Measurements from ENCODE around the gene MFRP. TPM values are rescaled to one million over a fixed set of nuclear protein-coding genes. Genes with fewer than 3 reads are reported as not detected.

MFRP gene
- total RNA-seq, 1 experiment from 2014 or later = not detected

- no TSS peak for BruUV-seq (replicated peaks)
- ChIA-PET POLR2A (ENCODE audit: unreplicated experiment) (no interaction called here), CTCF (no interaction called here)
Measured at GRCh38 chr11:119342023-119342300, 4.5 kb downstream of the MFRP start.

GRCh38 chr11:119341222-119342022, 5.1 kb downstream of the MFRP start:
- no peak overlapping the region for H2AFZ ChIP-seq (ENCODE audit: low read length)
- H3K4me1 ChIP-seq (ENCODE audit: insufficient read depth, low read length) = peaks cover 21% of the 10 kb centered on the region
- intact Hi-C loops (cut with micrococcal nuclease) = no loop called here
- ChIA-PET CTCF (no interaction called here), POLR2A (ENCODE audit: unreplicated experiment) (interaction anchor here (0.6 kb wide), 2 partner anchors 29 to 240 kb away, joined by 3 to 4 read pairs; partner anchors contain the start of gene DPAGT1)
- no peak for DNase-seq
- H3K9me2 ChIP-seq (replicated peaks; ENCODE audit: low read length) = no peaks in the 10 kb centered on the region
- H3K27ac ChIP-seq (ENCODE audit: low read length) = no peak overlapping the region
- BruUV-seq (replicated peaks) = no TSS peak
- H3K27me3 ChIP-seq (ENCODE audit: low read length) = no peaks in the 10 kb centered on the region
- H4K20me1 ChIP-seq (ENCODE audit: low read length) = 0 out of 2 replicates have a peak, but pooled peaks cover 5% of the 10 kb centered on the region
- H3K9me3 ChIP-seq (ENCODE audit: low read length) = no peaks in the 10 kb centered on the region
- no peak for ATAC-seq
- no peak for TF ChIP-seq EZH2 (IDR thresholded peaks at IDR 0.05; ENCODE audit: low read length, unreplicated experiment)
- TF ChIP-seq EZH2phosphoT487 (IDR thresholded peaks at IDR 0.05; ENCODE audit: borderline replicate concordance, low read length) = no peak
- TF ChIP-seq, protein P1, sequence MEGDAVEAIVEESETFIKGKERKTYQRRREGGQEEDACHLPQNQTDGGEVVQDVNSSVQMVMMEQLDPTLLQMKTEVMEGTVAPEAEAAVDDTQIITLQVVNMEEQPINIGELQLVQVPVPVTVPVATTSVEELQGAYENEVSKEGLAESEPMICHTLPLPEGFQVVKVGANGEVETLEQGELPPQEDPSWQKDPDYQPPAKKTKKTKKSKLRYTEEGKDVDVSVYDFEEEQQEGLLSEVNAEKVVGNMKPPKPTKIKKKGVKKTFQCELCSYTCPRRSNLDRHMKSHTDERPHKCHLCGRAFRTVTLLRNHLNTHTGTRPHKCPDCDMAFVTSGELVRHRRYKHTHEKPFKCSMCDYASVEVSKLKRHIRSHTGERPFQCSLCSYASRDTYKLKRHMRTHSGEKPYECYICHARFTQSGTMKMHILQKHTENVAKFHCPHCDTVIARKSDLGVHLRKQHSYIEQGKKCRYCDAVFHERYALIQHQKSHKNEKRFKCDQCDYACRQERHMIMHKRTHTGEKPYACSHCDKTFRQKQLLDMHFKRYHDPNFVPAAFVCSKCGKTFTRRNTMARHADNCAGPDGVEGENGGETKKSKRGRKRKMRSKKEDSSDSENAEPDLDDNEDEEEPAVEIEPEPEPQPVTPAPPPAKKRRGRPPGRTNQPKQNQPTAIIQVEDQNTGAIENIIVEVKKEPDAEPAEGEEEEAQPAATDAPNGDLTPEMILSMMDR (conservative IDR thresholded peaks at IDR 0.05; ENCODE audit: low read depth, low read length) = no peak
- no peak overlapping the region for H3K4me3 ChIP-seq (ENCODE audit: low read length)
- H3K36me3 ChIP-seq (ENCODE audit: low read depth, low read length) = no peaks in the 10 kb centered on the region
- H3F3A ChIP-seq (ENCODE audit: low read length, unreplicated experiment) = no peaks in the 10 kb centered on the region
- H3K9ac ChIP-seq (ENCODE audit: low read length) = no peak overlapping the region
- peaks cover 11% of the 10 kb centered on the region for H3K79me2 ChIP-seq (ENCODE audit: low read length)
- H3K4me2 ChIP-seq (ENCODE audit: low read length) = no peak overlapping the region

More at GRCh38 chr11:119342023-119342300, 4.5 kb downstream of the MFRP start:
- no peak overlapping the region for H2AFZ ChIP-seq (ENCODE audit: low read length)
- H3K4me1 ChIP-seq (ENCODE audit: insufficient read depth, low read length) = peaks cover 16% of the 10 kb centered on the region
- no peak overlapping the region for H3K4me3 ChIP-seq (ENCODE audit: low read length)
- no peaks in the 10 kb centered on the region for H3K36me3 ChIP-seq (ENCODE audit: low read depth, low read length)
- H3K79me2 ChIP-seq (ENCODE audit: low read length) = peaks cover 5% of the 10 kb centered on the region
- ATAC-seq (no peak), DNase-seq (no peak)
- no peak overlapping the region for H3K4me2 ChIP-seq (ENCODE audit: low read length)
- 0 out of 2 replicates have a peak, but pooled peaks cover 5% of the 10 kb centered on the region for H4K20me1 ChIP-seq (ENCODE audit: low read length)
- no peak for TF ChIP-seq EZH2phosphoT487 (IDR thresholded peaks at IDR 0.05; ENCODE audit: borderline replicate concordance, low read length)
- no peak for TF ChIP-seq EZH2 (IDR thresholded peaks at IDR 0.05; ENCODE audit: low read length, unreplicated experiment)
- TF ChIP-seq, protein P1 (conservative IDR thresholded peaks at IDR 0.05; ENCODE audit: low read depth, low read length) = no peak
- no peaks in the 10 kb centered on the region for H3K9me3 ChIP-seq (ENCODE audit: low read length)
- H3K27me3 ChIP-seq (ENCODE audit: low read length) = no peaks in the 10 kb centered on the region
- no peaks in the 10 kb centered on the region for H3K9me2 ChIP-seq (replicated peaks; ENCODE audit: low read length)
- no peak overlapping the region for H3K9ac ChIP-seq (ENCODE audit: low read length)
- no peak overlapping the region for H3K27ac ChIP-seq (ENCODE audit: low read length)
- intact Hi-C loops (cut with micrococcal nuclease) = no loop called here
- no peaks in the 10 kb centered on the region for H3F3A ChIP-seq (ENCODE audit: low read length, unreplicated experiment)
